NCI-H1694 (cell line): ENCODE measurements around the gene POC1A.
"Not testable (repeated sequence)": the region's sequence is repeated elsewhere in the genome, so short reads cannot be mapped to it uniquely, and the experiment has no call there.

Experiments
- DNase-seq: peaks from one replicate; lab custom pipeline; 2025; lab: John Stamatoyannopoulos, UW

Gene POC1A

GRCh38 chr3:52046902-52047239 is 107.4 kb downstream of the POC1A start:
- DNase-seq, result no peak

DNA sequence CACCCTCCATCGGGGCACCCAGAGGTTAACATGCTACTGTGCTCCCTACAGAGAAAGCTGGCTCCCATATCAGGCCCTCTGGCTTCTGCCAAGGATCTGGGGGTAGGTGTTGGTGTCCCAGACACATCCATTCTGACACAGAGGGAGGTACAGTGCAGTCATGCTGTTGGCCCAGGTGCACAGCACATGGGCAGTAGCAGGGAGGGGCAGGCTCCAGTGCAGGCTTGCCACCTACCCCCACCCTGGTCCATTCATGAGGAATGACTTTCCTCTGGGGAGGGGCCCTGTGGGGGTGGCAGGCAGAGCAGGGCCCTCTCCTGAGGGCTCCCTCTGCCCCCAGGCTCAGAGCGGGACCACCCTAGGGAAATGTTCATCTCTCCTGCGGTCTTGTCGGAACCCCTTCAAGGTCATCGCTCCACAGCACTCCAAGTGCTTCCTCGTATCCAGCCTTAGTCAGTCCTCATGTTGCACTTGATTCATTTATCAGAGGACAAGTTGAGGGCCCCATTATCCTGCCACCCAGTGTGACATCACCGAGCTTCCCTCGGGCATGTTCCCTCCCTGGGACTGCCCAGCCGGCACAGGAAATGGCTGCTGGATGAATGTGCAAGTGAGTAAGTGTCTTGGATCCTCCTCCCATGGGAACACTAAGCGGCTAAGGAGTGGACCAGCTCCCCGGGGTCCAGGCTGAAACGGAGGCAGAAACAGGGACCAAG is 107.9 kb downstream of the POC1A start:
- DNase-seq, result no peak

- DNase-seq, result no peak
Measured at GRCh38 chr3:52044869-52045619, 109.2 kb downstream of the POC1A start.

- no peak for DNase-seq
Measured at GRCh38 chr3:52043750-52044149, 110.5 kb downstream of the POC1A start.

DNA sequence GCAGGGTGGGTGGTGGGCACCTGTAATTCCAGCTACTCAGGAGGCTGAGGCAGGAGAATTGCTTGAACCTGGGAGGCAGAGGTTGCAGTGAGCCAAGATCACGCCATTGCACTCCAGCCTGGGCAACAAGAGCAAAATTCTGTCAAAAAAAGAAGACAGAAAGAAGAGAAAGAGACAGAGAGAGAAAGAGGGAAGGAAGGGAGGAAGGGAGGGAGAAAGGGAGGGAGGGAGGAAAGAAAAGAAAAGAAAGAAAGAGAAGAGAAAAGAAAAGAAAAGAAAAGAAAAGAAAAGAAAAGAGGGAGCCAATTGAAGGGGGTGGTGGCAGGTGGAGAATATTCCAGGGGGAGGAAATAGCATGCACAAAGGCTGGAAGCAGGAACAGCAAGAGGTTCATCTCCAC is 111.2 kb downstream of the POC1A start:
- DNase-seq, result not testable (repeated sequence)

- DNase-seq, result no peak
Measured at GRCh38 chr3:52041118-52041731, 113.0 kb downstream of the POC1A start.

DNA sequence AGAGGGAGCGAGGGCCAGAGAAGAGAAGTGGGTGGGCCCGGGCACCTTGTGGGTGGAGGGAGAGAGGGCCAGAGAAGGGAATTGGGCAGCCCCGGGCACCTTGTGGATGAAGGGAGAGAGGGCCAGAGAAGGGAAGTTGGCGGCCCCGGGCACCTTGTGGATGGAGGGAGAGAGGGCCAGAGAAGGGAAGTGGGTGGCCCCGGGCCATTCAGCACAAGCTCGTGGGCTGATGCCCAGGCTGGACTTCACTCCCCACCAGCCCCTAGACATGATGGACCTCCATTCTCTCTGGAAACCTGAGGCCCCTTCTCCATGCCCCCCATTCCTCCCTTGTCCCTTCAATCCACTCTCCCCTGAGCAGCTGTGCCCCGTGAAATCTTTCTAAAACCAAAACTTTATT is 113.6 kb downstream of the POC1A start:
- DNase-seq, result no peak

GRCh38 chr3:52039846-52040245 is 114.4 kb downstream of the POC1A start:
- DNase-seq, result no peak

GRCh38 chr3:52039426-52039825 is 114.8 kb downstream of the POC1A start:
- no peak for DNase-seq

DNA sequence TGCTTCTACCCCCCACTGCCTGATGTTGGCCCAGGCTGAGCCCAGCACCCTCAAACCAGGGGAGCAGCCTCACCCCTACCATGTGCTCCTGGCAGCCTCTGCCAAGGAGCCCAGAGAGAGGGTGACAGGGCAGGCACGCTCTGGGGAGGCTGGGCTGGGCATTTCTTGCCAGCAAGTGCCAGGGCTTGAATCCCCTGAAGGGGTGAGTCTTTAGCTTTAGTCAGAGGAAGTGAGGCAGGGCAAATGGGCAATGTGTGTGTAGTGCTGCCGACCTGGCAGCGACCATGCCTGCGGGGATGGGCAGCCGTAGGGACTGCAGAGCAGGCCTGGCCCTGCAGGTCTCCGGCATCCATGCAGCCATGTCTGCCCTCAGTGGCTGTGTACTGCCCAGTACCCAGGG is 116.0 kb downstream of the POC1A start:
- no peak for DNase-seq

- DNase-seq, result no peak
Measured at GRCh38 chr3:52037291-52037690, 116.9 kb downstream of the POC1A start.

DNA sequence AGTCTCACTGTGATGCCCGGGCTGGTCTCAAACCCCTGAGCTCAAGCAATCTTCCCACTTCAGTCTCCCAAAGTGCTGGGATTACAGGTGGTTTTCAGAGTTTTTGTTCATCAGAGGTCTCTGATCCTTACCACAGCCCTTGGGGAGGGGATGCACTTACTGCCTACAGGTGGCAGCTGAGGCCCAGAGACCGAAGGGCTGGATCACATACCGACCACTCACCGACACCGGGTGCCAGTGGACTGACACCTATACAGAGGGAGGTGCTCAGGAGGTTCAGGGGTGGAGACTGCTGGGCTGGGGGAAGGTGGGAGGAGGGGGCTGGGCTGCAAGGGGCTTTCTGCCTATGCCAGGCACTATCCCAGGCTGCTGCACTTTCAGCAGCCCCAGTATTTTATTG is 117.4 kb downstream of the POC1A start:
- DNase-seq, result no peak

GRCh38 chr3:52036222-52036694 is 118.0 kb downstream of the POC1A start:
- DNase-seq, result no peak

DNA sequence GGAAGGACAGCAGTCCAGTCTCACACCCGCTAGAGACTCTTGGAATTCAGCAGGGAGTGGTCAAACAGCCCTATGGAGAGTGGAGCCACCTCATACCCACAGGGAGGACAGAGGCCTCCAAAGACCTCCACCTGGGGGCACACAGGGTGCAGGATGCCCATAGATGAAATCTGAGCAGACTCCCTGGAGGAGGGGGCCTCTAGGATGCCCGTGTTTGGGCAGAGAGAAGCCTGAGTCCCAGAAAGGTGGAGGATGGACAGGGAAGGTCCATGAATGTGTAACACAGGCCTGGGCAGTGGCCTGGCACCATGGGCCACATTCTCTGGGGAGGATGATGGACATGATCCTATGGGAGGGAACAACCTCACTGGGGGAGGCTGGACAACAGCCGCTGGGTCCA is 119.6 kb downstream of the POC1A start:
- DNase-seq, result no peak

GRCh38 chr3:52034212-52034611 is 120.0 kb downstream of the POC1A start:
- no peak for DNase-seq

- not testable (repeated sequence) for DNase-seq
Measured at GRCh38 chr3:52033748-52034147, 120.5 kb downstream of the POC1A start.

- no peak for DNase-seq
Measured at GRCh38 chr3:52032702-52033408, 121.4 kb downstream of the POC1A start.

DNA sequence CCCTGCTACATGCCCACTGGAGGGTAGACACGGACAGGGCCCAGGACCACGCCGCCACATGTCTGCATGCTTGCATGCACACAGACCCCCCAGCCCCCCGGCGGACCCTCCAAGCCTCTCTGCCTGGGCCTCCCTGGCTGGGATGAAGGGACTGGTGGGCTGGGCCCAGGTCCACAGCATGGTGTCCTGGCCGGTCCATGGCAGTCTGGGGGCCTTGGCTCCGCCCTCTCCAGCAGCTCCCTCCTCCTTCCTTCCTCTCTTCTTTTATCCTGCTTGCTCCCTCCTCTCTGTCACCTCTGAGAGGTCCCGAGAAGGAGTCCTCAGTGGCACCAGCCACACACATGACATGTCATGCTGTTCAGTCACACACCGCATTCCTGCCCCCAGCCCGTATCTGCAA is 122.3 kb downstream of the POC1A start:
- no peak for DNase-seq

DNA sequence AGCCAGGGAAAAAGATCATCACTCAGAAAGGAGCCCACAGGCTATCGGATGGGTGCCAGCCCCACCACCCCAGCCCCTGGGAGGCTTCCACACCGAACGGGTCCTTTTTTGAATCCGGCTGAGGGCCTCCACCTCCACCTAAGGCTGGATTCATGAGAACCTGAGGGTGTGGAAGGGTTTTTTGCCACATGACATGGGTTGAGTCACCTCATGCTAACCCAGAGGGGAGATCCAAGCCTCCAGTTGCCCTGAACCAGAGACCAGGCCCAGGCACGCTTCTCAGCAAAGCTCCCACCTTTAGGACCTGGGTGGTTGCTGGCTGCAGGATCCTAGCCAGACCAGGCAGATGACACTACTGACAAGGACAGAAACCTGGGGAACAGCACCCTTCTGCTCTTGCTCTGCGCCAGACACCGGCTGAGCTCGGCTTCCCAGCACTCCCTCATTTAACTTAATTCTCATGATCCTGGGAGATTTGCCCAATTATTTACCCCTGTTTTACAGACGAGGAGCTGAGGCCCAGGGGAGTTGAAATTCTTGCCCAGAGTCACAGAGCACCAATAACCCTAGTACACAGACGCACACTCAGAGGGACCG is 123.4 kb downstream of the POC1A start:
- no peak for DNase-seq

DNA sequence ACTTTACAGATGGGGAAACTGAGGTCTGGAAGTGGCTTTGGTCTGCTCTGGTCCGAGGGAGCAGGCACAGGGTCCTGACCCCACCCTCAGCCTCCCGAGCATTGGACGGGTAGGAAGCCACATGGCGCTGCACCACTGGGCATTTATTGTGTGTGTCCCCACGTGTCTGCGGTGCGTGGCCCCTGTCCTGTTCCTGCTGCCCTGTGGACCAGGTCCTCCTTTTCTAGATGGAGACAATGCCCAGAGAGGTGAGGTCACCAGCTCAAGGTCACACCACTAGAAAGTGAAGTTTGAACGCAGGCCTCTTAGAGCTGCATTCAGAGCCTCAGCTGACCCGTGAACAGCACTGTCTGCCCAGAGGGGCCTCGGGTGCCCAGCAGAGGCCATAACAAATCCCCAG is 124.7 kb downstream of the POC1A start:
- DNase-seq, result no peak

GRCh38 chr3:52029053-52029452 is 125.2 kb downstream of the POC1A start:
- no peak for DNase-seq

DNA sequence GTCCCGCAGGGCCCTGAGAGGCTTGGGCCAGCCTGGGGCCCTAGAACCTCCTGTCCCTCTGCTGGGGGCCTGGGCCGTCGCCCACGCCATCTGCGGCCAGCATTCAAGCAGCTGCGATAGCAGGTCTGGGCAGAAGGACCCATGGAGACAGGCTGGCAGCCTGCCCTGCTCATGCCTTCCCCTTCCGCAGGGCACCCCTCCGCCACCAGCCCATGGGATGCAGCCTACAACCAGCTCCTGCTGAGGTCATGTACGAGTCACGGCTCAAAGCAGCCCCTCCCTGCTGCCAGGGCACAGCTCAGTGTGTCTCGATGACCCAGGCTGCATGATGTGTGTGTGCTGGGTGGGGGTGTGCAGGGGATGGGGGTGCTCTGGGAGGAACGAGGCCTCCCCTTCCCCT is 125.7 kb downstream of the POC1A start:
- DNase-seq, result peak; percentile 12
